GM12874 (cell line): Measurements from ENCODE around the gene OPN1SW.

Source experiments
- TF ChIP-seq, protein P1 (sequence below): IDR thresholded peaks from 2 replicates; pipeline ENCODE4 v1.5.1; 2011; ENCODE audit warnings: low read depth, mild to moderate bottlenecking, control low read depth, low read length, moderate library complexity; ENCODE audit not compliant: insufficient read depth

The OPN1SW gene

DNA sequence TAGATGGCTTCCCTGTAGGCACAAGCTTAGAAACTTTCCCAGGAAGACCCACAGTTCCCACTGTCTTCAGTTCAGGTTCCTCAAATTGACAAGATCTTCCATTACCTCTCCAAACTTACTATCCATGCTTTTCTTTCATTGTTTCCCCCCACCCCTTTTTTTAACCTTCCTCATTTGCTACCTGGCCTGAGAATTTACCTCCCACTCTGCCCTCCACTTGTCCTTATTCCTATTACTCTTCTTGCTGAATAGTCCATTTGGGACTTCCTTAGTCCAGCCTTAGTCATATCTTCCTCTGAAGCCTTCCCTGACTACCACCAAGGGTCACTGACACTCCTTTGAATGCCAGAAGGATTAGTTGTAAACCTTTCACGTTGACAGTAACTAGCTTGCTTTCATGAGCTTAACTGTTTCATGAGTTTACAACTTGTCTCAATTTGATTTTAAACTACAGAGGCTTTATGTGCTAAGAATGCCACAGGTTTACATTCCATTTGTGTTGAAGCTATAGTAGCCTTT lies 37.7 kb downstream of the OPN1SW start:
- TF ChIP-seq, protein P1, sequence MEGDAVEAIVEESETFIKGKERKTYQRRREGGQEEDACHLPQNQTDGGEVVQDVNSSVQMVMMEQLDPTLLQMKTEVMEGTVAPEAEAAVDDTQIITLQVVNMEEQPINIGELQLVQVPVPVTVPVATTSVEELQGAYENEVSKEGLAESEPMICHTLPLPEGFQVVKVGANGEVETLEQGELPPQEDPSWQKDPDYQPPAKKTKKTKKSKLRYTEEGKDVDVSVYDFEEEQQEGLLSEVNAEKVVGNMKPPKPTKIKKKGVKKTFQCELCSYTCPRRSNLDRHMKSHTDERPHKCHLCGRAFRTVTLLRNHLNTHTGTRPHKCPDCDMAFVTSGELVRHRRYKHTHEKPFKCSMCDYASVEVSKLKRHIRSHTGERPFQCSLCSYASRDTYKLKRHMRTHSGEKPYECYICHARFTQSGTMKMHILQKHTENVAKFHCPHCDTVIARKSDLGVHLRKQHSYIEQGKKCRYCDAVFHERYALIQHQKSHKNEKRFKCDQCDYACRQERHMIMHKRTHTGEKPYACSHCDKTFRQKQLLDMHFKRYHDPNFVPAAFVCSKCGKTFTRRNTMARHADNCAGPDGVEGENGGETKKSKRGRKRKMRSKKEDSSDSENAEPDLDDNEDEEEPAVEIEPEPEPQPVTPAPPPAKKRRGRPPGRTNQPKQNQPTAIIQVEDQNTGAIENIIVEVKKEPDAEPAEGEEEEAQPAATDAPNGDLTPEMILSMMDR = no peak

DNA sequence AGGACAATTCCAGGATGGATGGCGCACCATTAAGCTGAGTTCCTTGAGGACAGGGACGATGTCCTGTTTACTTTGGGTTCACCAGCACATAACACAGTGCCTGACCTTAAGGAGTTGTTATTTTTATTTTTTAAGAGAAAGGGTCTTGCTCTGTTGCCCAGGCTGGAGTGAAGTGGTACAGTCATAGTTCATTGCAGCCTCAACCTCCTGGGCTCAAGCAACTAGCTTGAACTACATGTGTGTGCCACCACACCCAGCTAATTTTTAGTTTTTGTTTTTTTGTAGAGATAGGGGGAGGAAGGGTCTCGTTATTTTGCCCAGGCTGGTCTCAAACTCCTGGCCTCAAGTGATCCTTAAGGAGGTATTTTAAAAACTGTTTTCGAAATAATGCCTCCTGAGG lies 38.2 kb downstream of the OPN1SW start:
- TF ChIP-seq, protein P1 = no peak

DNA sequence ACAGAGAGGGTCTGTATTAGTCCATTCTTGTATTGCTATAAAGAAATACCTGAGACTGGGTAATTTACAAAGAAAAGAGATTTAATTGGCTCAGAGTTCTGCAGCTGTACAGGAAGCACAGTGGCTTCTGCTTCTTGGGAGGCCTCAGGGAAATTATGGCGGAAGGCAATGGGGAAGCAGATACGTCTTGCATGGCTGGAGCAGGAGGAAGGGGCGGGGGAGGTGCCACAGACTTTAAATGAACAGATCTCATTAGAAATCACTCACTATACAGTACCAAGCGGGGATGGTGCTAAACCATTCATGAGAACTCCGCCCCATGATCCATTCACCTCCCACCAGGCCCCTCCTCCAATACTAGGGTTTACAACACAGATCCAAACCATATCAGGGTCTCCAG lies 40.2 kb downstream of the OPN1SW start:
- TF ChIP-seq, protein P1 = no peak

DNA sequence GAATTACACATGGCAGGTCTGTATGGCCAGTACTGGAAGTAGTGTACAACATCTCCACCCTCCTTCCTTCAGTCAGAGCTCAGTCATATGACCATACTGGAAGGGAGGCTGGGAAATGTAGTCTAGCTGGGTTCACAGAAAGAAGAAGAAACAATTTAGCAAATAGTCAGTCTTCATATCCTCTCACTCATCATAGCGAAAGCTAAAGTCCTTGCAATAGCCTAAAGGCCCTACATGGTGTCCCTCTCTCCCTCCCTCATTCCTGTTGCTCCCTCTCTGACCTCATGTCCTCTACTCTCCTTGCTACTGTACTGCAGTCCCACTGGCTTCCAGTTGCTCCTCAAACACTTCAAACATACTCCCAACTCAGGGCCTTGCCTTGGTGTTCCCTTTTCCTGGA lies 40.7 kb downstream of the OPN1SW start:
- TF ChIP-seq, protein P1 = no peak

DNA sequence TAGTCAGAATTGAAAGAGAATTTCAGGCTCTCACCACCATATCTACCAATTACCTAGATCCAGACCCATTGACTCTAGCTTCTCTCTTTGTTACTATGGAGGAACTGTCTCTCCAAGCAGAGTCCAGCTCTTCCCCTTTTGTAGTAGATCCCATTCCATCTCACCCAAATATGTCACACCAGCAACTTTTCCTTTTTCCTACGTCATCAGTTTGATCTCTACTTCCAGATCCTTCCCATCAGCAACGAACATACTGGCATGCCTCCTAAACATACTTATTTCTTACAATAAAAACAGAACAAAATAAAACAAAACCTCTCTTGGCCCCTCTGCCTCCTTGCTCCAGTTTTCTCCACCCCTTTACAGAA lies 42.3 kb downstream of the OPN1SW start:
- TF ChIP-seq, protein P1 = no peak

DNA sequence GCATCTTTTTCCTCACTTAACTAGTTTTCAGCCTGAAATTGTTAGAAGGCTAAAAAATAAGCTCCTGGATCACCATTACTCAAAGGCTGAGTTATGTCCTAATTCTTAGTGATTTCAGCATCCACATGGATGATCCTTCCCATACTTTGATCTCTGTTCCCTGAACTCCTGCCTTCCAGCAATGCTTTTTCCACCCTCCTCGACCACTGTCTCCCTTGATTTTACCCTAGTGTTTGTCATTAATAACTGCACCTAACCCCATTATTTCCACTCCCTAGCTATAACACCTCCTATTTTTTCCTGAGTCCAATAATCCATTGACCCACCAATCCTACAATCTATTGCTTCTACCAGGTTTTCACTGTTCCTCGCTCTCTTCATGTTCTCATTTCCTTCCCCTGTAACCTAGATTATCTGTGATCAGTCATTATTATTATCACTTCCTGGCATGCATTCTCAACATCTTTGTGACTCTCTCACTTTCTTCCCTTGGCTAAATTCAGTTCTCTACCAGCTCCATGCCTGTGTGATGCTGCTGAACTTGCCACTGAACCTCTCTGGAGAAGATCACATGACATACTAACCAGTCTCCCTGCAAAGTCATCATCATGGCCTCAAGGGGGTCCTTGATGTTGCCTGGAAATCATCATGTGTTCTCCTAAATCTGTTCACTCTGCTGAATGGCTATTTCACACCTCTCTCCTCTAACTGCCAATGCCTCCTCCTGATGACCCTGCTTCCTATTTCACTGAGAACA lies 42.9 kb downstream of the OPN1SW start:
- TF ChIP-seq, protein P1 = no peak

DNA sequence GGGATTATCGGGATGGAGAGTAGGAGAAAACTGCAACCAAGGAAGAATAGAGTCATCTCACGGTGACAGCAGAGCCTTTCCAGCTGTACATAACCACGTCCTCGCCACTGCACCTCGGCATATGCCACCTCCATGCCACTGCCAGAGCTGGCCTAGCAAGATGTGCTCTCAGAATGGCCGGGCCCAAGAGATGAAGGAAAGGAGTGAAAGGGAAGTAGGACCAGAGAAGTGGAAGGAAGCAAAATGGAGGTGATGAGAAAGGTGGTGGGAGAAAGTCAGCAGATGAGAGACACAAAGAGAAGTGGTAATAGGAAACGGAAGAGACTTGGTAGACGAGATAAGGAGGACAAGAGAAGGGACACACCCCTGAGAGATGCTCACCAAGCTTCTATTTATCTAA lies 44.4 kb downstream of the OPN1SW start:
- TF ChIP-seq, protein P1 = no peak
